Gastrocnemius medialis (tissue), 4 donors: ENCODE data around the gene KDM1A. TPM values are rescaled to one million over a fixed set of nuclear protein-coding genes. Genes with fewer than 3 reads are reported as not detected.

ENCODE experiments used
- ATAC-seq, 2 donors: fragments of 150-250 bp; one replicate each; pipeline ENCODE4 v1.9.1; 2016
- DNase-seq, 2 donors: peaks; one replicate each; pipeline ENCODE4 v3.0.0-alpha.2; 2019
- H3K27ac ChIP-seq, 4 donors: fragments of 200-600 bp; sonication (generic); 1 replicate in 1 of 4; 2 replicates in 3 of 4; pipeline ENCODE4 v1.5.1; 2016 to 2018; ENCODE audit warnings: mild to moderate bottlenecking in 2 of 4, moderate library complexity in 1 of 4
- H3K27me3 ChIP-seq, 3 donors: fragments of 200-600 bp; sonication (generic) in 2 of 3; 1 replicate in 1 of 3; 2 replicates in 2 of 3; pipeline versions ENCODE4 v1.5.1 to v1.6.0; 2016 to 2019; ENCODE audit warnings: mild to moderate bottlenecking in 1 of 3, moderate library complexity in 1 of 3
- H3K36me3 ChIP-seq, 2 donors: fragments of 200-600 bp; sonication (generic) in 1 of 2; one replicate each; pipeline ENCODE4 v1.5.1; 2017 to 2018
- H3K4me1 ChIP-seq, 2 donors: fragments of 200-600 bp; sonication (generic) in 1 of 2; one replicate each; pipeline ENCODE4 v1.5.1; 2016 to 2017; ENCODE audit warnings: mild to moderate bottlenecking in 2 of 2
- H3K4me3 ChIP-seq, 4 donors: fragments of 200-600 bp; sonication (generic) in 3 of 4; 1 replicate in 1 of 4; 2 replicates in 3 of 4; pipeline ENCODE4 v1.5.1; 2016 to 2019; ENCODE audit warnings: mild to moderate bottlenecking in 2 of 4
- H3K9me3 ChIP-seq, 3 donors: fragments of 200-600 bp; sonication (generic) in 2 of 3; 1 replicate in 1 of 3; 2 replicates in 2 of 3; pipeline ENCODE4 v1.5.1; 2016 to 2019
- CTCF ChIP-seq, 5 experiments: fragments of 450-650 bp in 3 of 5; fragments of 200-600 bp in 2 of 5; sonication (generic) in 2 of 5; IDR thresholded peaks in 4 of 5; conservative IDR thresholded peaks in 1 of 5; 1 replicate in 4 of 5; 2 replicates in 1 of 5; pipeline ENCODE4 v1.5.1; 2016 to 2019; ENCODE audit warnings: antibody characterized with exemption in 5 of 5, mild to moderate bottlenecking in 3 of 5, moderate library complexity in 3 of 5
- POLR2A ChIP-seq, 2 donors: fragments of 450-650 bp; IDR thresholded peaks; one replicate each; pipeline ENCODE4 v1.6.1; 2017; ENCODE audit warnings: antibody characterized with exemption in 2 of 2, mild to moderate bottlenecking in 2 of 2, moderate library complexity in 2 of 2
- in situ Hi-C, 4 donors: fragments of 200-750 bp; cut with MboI; loops; one replicate each; pipeline versions ENCODE4 v1.15.0 to v1.8.0; 2017; ENCODE audit warnings: low sequenced_read_pairs in 4 of 4
- intact Hi-C: fragments of 100-400 bp; cut with DNase I; formaldehyde crosslinking; loops from one replicate; pipeline ENCODE4 v1.15.1; 2023; ENCODE audit warnings: low total_unique reads
- total RNA-seq, 4 donors: library from RNA; depleted of rRNA; stranded (reverse); fragments of >200 nt; gene quantifications; one replicate each; pipeline versions ENCODE4 v1.1.0 to v1.2.3, GENCODE V29; 2016

KDM1A gene
- total RNA-seq, 4 donors from 2014 or later: 46.0 to 76.2 (median 58.7) TPM

GRCh38 chr1:23084880-23085279 is 65.6 kb downstream of the KDM1A start:
- H3K36me3 ChIP-seq: peaks cover 0 to 64% of the 10 kb centered on the region in 2 donors
- in situ Hi-C loops: no loop called here
- TF ChIP-seq CTCF (IDR thresholded peaks at IDR 0.05 in 4 of 5, conservative IDR thresholded peaks at IDR 0.05 in 1 of 5) (no peak), POLR2A (IDR thresholded peaks at IDR 0.05) (no peak)
- intact Hi-C loops: no loop called here
- H3K4me1 ChIP-seq: no peaks in the 10 kb centered on the region
- no peak overlapping the region for H3K4me3 ChIP-seq
- H3K27me3 ChIP-seq: no peaks in the 10 kb centered on the region
- no peak for ATAC-seq
- no peak overlapping the region for H3K27ac ChIP-seq
- DNase-seq: no peak
- no peaks in the 10 kb centered on the region for H3K9me3 ChIP-seq

GRCh38 chr1:23085696-23086095 is 66.4 kb downstream of the KDM1A start:
- DNase-seq: no peak
- no peaks in the 10 kb centered on the region for H3K4me1 ChIP-seq
- H3K27ac ChIP-seq: no peak overlapping the region
- no peak for ATAC-seq
- H3K4me3 ChIP-seq: no peak overlapping the region
- no peaks in the 10 kb centered on the region for H3K27me3 ChIP-seq
- in situ Hi-C loops: no loop called here
- intact Hi-C loops: no loop called here
- TF ChIP-seq POLR2A (IDR thresholded peaks at IDR 0.05) (no peak), CTCF (IDR thresholded peaks at IDR 0.05 in 4 of 5, conservative IDR thresholded peaks at IDR 0.05 in 1 of 5) (no peak)
- H3K36me3 ChIP-seq: peaks cover 0 to 57% of the 10 kb centered on the region in 2 donors
- H3K9me3 ChIP-seq: no peaks in the 10 kb centered on the region

DNA sequence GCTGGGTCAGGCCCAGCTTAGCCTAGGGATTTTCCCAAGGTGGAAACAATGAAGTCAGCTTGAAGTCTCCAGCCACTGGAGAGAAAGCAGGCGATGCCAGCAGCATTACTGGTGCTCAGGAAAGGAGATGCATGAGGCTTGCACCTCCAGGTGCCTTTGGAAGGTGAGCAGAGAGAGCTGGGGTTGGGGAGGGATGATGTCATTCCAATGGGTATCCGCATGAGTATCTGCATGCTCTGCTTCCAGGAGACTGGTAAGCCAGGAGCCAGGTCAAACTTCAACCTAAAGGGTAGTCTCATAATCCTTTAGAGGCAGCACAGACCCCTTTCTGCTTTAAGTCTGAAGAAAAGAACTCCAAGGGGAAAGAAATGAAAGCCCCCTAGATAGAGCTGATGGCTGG is 68.8 kb downstream of the KDM1A start:
- Histone ChIP-seq H3K27me3 (no peaks in the 10 kb centered on the region), H3K4me3 (no peak overlapping the region), H3K9me3 (no peaks in the 10 kb centered on the region), H3K36me3 (peaks cover 0 to 36% of the 10 kb centered on the region in 2 donors), H3K27ac (no peak overlapping the region), H3K4me1 (no peaks in the 10 kb centered on the region)
- no peak for TF ChIP-seq CTCF (IDR thresholded peaks at IDR 0.05 in 4 of 5, conservative IDR thresholded peaks at IDR 0.05 in 1 of 5)
- no peak for TF ChIP-seq POLR2A (IDR thresholded peaks at IDR 0.05)
- ATAC-seq: no peak
- DNase-seq: no peak
- in situ Hi-C loops (no loop called here), intact Hi-C loops (loop anchor here (2.0 kb wide), 1 partner anchor 111 kb away; no protein-coding TSS in a partner anchor)

DNA sequence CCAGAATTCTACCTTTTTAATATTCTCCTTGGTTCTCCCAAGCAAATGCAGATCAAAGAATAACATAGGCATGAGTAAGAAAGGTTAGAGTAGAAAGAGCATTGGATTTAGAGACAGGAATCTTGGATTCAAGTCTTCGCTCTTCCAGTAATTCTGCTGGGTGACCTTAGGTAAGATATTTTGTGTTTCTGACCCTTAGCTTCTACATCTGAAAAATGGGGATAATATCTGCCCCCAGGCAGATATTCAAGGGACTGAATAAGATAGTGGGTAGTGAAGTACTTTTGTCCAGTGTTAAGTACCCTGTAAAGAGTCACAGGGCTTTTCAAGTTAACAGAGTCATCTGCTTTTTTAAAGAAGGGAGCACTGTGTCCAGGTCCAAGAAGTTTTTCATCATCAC is 70.8 kb downstream of the KDM1A start:
- intact Hi-C loops: no loop called here
- no peak overlapping the region for H3K4me3 ChIP-seq
- no peak for TF ChIP-seq CTCF (IDR thresholded peaks at IDR 0.05 in 4 of 5, conservative IDR thresholded peaks at IDR 0.05 in 1 of 5)
- TF ChIP-seq POLR2A (IDR thresholded peaks at IDR 0.05): no peak
- peaks cover 0 to 24% of the 10 kb centered on the region in 2 donors for H3K36me3 ChIP-seq
- ATAC-seq (no peak), DNase-seq (no peak)
- no peak overlapping the region for H3K27ac ChIP-seq
- H3K9me3 ChIP-seq: no peaks in the 10 kb centered on the region
- no peaks in the 10 kb centered on the region for H3K4me1 ChIP-seq
- in situ Hi-C loops: no loop called here
- H3K27me3 ChIP-seq: no peaks in the 10 kb centered on the region

DNA sequence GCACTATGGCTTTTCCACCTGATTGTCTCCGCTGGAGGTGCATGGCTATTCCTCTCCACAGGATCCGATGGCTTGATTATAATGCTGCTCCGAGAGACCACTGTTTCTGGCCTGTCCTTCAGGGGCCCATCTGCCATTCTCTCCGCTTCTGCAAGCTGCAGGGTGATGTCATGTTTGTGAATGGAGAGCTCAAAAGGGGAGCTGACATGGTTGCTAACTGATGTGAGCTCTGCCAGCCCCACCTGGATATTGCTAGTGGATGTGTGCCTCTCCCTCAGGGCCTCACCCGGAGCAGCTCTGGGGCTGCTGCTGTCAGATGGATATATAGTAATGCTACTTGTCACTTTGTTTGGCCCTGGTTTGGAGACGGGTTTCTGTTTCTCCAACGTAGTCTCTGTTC is 72.3 kb downstream of the KDM1A start:
- intact Hi-C loops (no loop called here), in situ Hi-C loops (no loop called here)
- Histone ChIP-seq H3K27me3 (no peaks in the 10 kb centered on the region), H3K4me1 (no peaks in the 10 kb centered on the region), H3K27ac (no peak overlapping the region), H3K9me3 (no peaks in the 10 kb centered on the region), H3K36me3 (peaks cover 0 to 14% of the 10 kb centered on the region in 2 donors), H3K4me3 (no peak overlapping the region)
- ATAC-seq (no peak), DNase-seq (no peak)
- no peak for TF ChIP-seq POLR2A (IDR thresholded peaks at IDR 0.05)
- no peak for TF ChIP-seq CTCF (IDR thresholded peaks at IDR 0.05 in 4 of 5, conservative IDR thresholded peaks at IDR 0.05 in 1 of 5)
